HepG2 (cell line): ENCODE measurements around the gene ARHGDIA. TPM values are rescaled to one million over a fixed set of nuclear protein-coding genes. Genes with fewer than 3 reads are reported as not detected.

Experiments used
- CHD4 ChIP-seq: fragments of 200-600 bp; sonication (generic); IDR thresholded peaks from 2 replicates; pipeline ENCODE4 v1.7.0; 2017; ENCODE audit warnings: mild to moderate bottlenecking, low read length, borderline replicate concordance
- ELF1 ChIP-seq: sonication (generic); formaldehyde crosslinking; IDR thresholded peaks from 2 replicates; pipeline ENCODE4 v1.4.0; 2020; ENCODE audit warnings: missing genetic modification reagents
- GATAD1 ChIP-seq: IDR thresholded peaks from 2 replicates; pipeline ENCODE4 v1.6.1; 2016; ENCODE audit warnings: missing genetic modification reagents, missing compliant biosample characterization
- HOXD1 ChIP-seq: sonication (generic); formaldehyde crosslinking; IDR thresholded peaks from 2 replicates; pipeline ENCODE4 v1.5.0; 2020; ENCODE audit warnings: missing genetic modification reagents
- IKZF4 ChIP-seq: sonication (generic); formaldehyde crosslinking; IDR thresholded peaks from 2 replicates; pipeline ENCODE4 v1.5.1; 2020; ENCODE audit warnings: borderline replicate concordance, mild to moderate bottlenecking, low read depth, missing genetic modification reagents; ENCODE audit errors: not compliant biosample characterization
- KDM2A ChIP-seq: sonication (generic); formaldehyde crosslinking; IDR thresholded peaks from 2 replicates; pipeline ENCODE4 v1.4.0; 2020; ENCODE audit warnings: low read depth, missing genetic modification reagents, borderline replicate concordance
- MED8 ChIP-seq: sonication (generic); formaldehyde crosslinking; IDR thresholded peaks from 2 replicates; pipeline ENCODE4 v1.8.1; 2023; ENCODE audit warnings: mild to moderate bottlenecking, missing genetic modification reagents; ENCODE audit not compliant: insufficient replicate concordance
- SMAD9 ChIP-seq: sonication (generic); formaldehyde crosslinking; IDR thresholded peaks from 2 replicates; pipeline ENCODE4 v1.5.1; 2020; ENCODE audit warnings: mild to moderate bottlenecking, missing genetic modification reagents
- SSRP1 ChIP-seq: IDR thresholded peaks from 2 replicates; pipeline ENCODE4 v1.6.1; 2016; ENCODE audit warnings: control low read depth
- TGIF2 ChIP-seq: IDR thresholded peaks from 2 replicates; pipeline ENCODE4 v1.6.1; 2016; ENCODE audit warnings: control low read depth, missing compliant biosample characterization
- U2AF2 ChIP-seq: fragments of 200-400 bp; formaldehyde crosslinking; IDR thresholded peaks from 2 replicates; pipeline ENCODE4 v1.6.1; 2017; ENCODE audit warnings: low read depth, mild to moderate bottlenecking, low read length
- ZNF30 ChIP-seq: sonication (generic); formaldehyde crosslinking; IDR thresholded peaks from 2 replicates; pipeline ENCODE4 v1.5.0; 2020; ENCODE audit warnings: mild to moderate bottlenecking, missing genetic modification reagents
- ZNF572 ChIP-seq: sonication (generic); formaldehyde crosslinking; IDR thresholded peaks from 2 replicates; pipeline ENCODE4 v1.5.1; 2020; ENCODE audit warnings: mild to moderate bottlenecking, missing genetic modification reagents
- ZNF724P ChIP-seq: sonication (generic); formaldehyde crosslinking; IDR thresholded peaks from 2 replicates; pipeline ENCODE4 v1.8.0; 2022; ENCODE audit warnings: missing genetic modification reagents, borderline replicate concordance
- ZNF737 ChIP-seq: sonication (generic); formaldehyde crosslinking; IDR thresholded peaks from 2 replicates; pipeline ENCODE4 v1.5.0; 2020; ENCODE audit warnings: missing genetic modification reagents, mild to moderate bottlenecking, borderline replicate concordance
- ZSCAN31 ChIP-seq: sonication (generic); formaldehyde crosslinking; IDR thresholded peaks from 2 replicates; pipeline ENCODE4 v1.5.0; 2020; ENCODE audit warnings: low read depth, mild to moderate bottlenecking, missing genetic modification reagents
- polyA plus RNA-seq, 8 experiments: library from polyadenylated mRNA; depleted of rRNA in 3 of 8; stranded (reverse) in 7 of 8; unstranded in 1 of 8; fragments of >200 nt; fragmentation: Illumina TruSeq in 4 of 8; extraction: Trizol in 4 of 8; gene quantifications; 2 replicates each; pipeline versions ENCODE4 v1.2.1 to v1.2.3, GENCODE V29; 2011 to 2016; ENCODE audit warnings: low read depth in 4 of 8, missing spikeins in 1 of 8, mixed read lengths in 1 of 8; ENCODE audit not compliant: insufficient read depth in 1 of 8
- total RNA-seq, 5 experiments: library from RNA; depleted of rRNA; stranded (reverse); fragments of >200 nt; fragmentation: Illumina TruSeq; extraction: Trizol; gene quantifications; 2 replicates each; pipeline ENCODE4 v1.2.3, GENCODE V29; 2016; ENCODE audit warnings: low read depth in 1 of 5
- TF ChIP-seq, protein P1 (sequence below): sonication (generic); formaldehyde crosslinking; IDR thresholded peaks from 2 replicates; pipeline ENCODE4 v1.4.0; 2020; ENCODE audit warnings: mild to moderate bottlenecking, missing genetic modification reagents
- TF ChIP-seq, protein P2 (sequence below), 2 experiments: sonication (generic) in 1 of 2; formaldehyde crosslinking in 1 of 2; IDR thresholded peaks; 2 replicates each; pipeline versions ENCODE4 v1.5.1 to v1.6.1; 2011 to 2020; ENCODE audit warnings: borderline replicate concordance in 1 of 2, low read depth in 1 of 2, low read length in 1 of 2, mild to moderate bottlenecking in 1 of 2, missing genetic modification reagents in 1 of 2, moderate library complexity in 1 of 2
- TF ChIP-seq, protein P3 (sequence below): IDR thresholded peaks from 2 replicates; pipeline ENCODE4 v1.6.1; 2016; ENCODE audit warnings: missing compliant biosample characterization, missing genetic modification reagents, borderline replicate concordance

Gene ARHGDIA
- total and polyA plus RNA-seq, 2 of the 13 experiments (the other 11 are each of a cell fraction or from before 2014, with no cell fraction given), result 40.0 to 64.0 TPM

DNA sequence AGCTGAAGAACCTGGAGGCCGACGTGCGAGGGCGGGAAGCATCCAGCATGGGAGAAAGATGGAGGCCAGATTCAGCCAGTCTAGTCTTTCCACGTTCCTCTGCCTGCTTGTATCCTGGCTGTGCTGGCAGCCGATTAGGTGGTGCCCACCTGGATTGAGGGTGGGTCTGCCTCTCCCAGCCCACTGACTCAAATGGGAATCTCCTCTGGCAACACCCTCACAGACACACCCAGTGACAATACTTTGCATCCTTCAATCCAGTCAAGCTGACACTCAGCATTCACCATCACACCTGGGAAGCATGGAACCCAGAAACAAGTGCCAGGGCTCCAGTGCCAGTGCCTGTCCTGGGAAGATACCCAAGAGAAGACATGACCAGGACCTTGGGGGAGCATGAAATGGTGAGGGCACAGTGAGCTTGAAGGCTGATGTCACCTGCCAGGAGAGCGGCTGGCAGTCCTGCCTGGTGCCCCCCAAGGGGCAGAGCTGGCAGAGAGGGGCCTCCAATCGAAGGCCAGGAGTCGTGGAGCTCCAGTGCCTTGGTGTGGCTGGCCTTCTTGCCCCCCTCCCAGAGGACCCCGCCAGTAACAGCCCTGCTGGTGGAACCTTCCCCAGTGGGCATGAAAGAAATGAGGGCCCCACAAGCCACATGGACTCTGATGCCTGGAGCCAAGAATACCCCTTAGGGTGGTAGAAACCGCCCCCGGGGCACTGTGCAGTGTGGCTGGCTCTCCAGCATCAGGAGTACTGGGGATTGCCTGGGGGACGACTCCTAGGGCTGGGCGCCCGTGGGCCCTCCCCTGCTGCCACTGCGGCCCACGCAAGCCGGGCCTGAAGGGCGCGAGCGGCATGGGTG lies 30.3 kb upstream of the ARHGDIA start (continued):
- TF ChIP-seq, protein P1, sequence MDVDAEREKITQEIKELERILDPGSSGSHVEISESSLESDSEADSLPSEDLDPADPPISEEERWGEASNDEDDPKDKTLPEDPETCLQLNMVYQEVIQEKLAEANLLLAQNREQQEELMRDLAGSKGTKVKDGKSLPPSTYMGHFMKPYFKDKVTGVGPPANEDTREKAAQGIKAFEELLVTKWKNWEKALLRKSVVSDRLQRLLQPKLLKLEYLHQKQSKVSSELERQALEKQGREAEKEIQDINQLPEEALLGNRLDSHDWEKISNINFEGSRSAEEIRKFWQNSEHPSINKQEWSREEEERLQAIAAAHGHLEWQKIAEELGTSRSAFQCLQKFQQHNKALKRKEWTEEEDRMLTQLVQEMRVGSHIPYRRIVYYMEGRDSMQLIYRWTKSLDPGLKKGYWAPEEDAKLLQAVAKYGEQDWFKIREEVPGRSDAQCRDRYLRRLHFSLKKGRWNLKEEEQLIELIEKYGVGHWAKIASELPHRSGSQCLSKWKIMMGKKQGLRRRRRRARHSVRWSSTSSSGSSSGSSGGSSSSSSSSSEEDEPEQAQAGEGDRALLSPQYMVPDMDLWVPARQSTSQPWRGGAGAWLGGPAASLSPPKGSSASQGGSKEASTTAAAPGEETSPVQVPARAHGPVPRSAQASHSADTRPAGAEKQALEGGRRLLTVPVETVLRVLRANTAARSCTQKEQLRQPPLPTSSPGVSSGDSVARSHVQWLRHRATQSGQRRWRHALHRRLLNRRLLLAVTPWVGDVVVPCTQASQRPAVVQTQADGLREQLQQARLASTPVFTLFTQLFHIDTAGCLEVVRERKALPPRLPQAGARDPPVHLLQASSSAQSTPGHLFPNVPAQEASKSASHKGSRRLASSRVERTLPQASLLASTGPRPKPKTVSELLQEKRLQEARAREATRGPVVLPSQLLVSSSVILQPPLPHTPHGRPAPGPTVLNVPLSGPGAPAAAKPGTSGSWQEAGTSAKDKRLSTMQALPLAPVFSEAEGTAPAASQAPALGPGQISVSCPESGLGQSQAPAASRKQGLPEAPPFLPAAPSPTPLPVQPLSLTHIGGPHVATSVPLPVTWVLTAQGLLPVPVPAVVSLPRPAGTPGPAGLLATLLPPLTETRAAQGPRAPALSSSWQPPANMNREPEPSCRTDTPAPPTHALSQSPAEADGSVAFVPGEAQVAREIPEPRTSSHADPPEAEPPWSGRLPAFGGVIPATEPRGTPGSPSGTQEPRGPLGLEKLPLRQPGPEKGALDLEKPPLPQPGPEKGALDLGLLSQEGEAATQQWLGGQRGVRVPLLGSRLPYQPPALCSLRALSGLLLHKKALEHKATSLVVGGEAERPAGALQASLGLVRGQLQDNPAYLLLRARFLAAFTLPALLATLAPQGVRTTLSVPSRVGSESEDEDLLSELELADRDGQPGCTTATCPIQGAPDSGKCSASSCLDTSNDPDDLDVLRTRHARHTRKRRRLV (CRISPR knock-in tag), result 0 out of 2 replicates have a peak, but pooled peaks have one; percentile 36
- TF ChIP-seq ZSCAN31 (CRISPR knock-in tag) (peak; percentile 4; the same call in 1 of the 2 replicates), ZNF724P (peak; percentile 55; the same call in 1 of the 2 replicates), KDM2A (CRISPR knock-in tag) (peak; percentile 38), GATAD1 (CRISPR knock-in tag) (0 out of 2 replicates have a peak, but pooled peaks have one; percentile 21), ZNF737 (CRISPR knock-in tag) (peak; percentile 15; the same call in 1 of the 2 replicates), ZNF572 (peak; percentile 70; the same call in 1 of the 2 replicates), HOXD1 (0 out of 2 replicates have a peak, but pooled peaks have one; percentile 29), ELF1 (no peak), TGIF2 (CRISPR knock-in tag) (0 out of 2 replicates have a peak, but pooled peaks have one; percentile 36), SSRP1 (peak; percentile 97), MED8 (CRISPR knock-in tag) (peak; percentile 38), ZNF30 (0 out of 2 replicates have a peak, but pooled peaks have one; percentile 27), U2AF2 (no peak), IKZF4 (CRISPR knock-in tag) (peak; percentile 46), CHD4 (no peak), SMAD9 (CRISPR knock-in tag) (no peak)
- TF ChIP-seq, protein P2, sequence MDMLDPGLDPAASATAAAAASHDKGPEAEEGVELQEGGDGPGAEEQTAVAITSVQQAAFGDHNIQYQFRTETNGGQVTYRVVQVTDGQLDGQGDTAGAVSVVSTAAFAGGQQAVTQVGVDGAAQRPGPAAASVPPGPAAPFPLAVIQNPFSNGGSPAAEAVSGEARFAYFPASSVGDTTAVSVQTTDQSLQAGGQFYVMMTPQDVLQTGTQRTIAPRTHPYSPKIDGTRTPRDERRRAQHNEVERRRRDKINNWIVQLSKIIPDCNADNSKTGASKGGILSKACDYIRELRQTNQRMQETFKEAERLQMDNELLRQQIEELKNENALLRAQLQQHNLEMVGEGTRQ (IDR thresholded peaks at IDR 0.05; ENCODE audit: low read depth, low read length), result no peak
- TF ChIP-seq, protein P2 (CRISPR knock-in tag; IDR thresholded peaks at IDR 0.05; ENCODE audit: borderline replicate concordance), result no peak
- TF ChIP-seq, protein P3, sequence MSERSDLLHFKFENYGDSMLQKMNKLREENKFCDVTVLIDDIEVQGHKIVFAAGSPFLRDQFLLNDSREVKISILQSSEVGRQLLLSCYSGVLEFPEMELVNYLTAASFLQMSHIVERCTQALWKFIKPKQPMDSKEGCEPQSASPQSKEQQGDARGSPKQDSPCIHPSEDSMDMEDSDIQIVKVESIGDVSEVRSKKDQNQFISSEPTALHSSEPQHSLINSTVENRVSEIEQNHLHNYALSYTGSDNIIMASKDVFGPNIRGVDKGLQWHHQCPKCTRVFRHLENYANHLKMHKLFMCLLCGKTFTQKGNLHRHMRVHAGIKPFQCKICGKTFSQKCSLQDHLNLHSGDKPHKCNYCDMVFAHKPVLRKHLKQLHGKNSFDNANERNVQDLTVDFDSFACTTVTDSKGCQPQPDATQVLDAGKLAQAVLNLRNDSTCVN (CRISPR knock-in tag), result 0 out of 2 replicates have a peak, but pooled peaks have one; percentile 9
